GM12878 (cell line): ENCODE results near the gene EML1. TPM values are rescaled to one million over a fixed set of nuclear protein-coding genes. Genes with fewer than 3 reads are reported as not detected.

Source experiments
- ATAC-seq: fragments of 200-7000 bp; cut with Tn5 transposase; 3 replicates; pipeline ENCODE4 v1.9.1; 2020; ENCODE audit warnings: mild to moderate bottlenecking, moderate library complexity
- BruUV-seq: library from RNA; stranded (reverse); fragments of 400-500 nt; replicated peaks from 2 replicates; lab custom pipeline; 2021; lab: Mats Ljungman, UMichigan
- CTCF ChIA-PET: fragments of 300-600 bp; sonication (Branson Sonifier 250); formaldehyde crosslinking; extraction: SDS; loops from one replicate; lab custom pipeline; 2021; ENCODE audit warnings: inconsistent platforms; lab: Yijun Ruan, JAX
- POLR2A ChIA-PET: fragments of 350-600 bp; formaldehyde crosslinking; extraction: SDS; loops from one replicate; lab custom pipeline; 2021; ENCODE audit warnings: inconsistent platforms; lab: Charles Lee
- RAD21 ChIA-PET: fragments of 300-600 bp; sonication (Branson Sonifier 250); formaldehyde crosslinking; loops from one replicate; lab custom pipeline; 2023; ENCODE audit warnings: antibody characterized with exemption; ENCODE audit not compliant: unreplicated experiment; lab: Charles Lee
- SMC1A ChIA-PET: fragments of 300-600 bp; sonication (Branson Sonifier 250); formaldehyde crosslinking; loops from one replicate; lab custom pipeline; 2023; ENCODE audit not compliant: unreplicated experiment, uncharacterized antibody; lab: Charles Lee
- DNase-seq: peaks from one replicate; pipeline ENCODE4 v3.0.0-alpha.2; 2011; ENCODE audit warnings: low read depth, low spot score
- FAIRE-seq: peaks from 3 replicates; lab custom pipeline; 2011; peaks lifted over from hg19 to GRCh38; lab: Jason Lieb, UNC
- H2AFZ ChIP-seq: 2 replicates; pipeline ENCODE4 v1.6.0; 2011; ENCODE audit warnings: low read depth, low read length, control low read depth; ENCODE audit not compliant: control insufficient read depth
- H3K27ac ChIP-seq: 2 replicates; pipeline ENCODE4 v1.5.1; 2011; ENCODE audit warnings: control low read depth; ENCODE audit not compliant: control insufficient read depth, insufficient read depth
- H3K27me3 ChIP-seq, 2 experiments: replicated peaks in 1 of 2; 2 replicates each; pipeline versions ENCODE4 v1.6.0 to v1.6.1; 2011; ENCODE audit warnings: low read length in 1 of 2; ENCODE audit not compliant: control insufficient read depth in 2 of 2, insufficient read depth in 2 of 2
- H3K36me3 ChIP-seq, 2 experiments: 2 replicates each; pipeline ENCODE4 v1.5.1; 2011; ENCODE audit warnings: low read length in 1 of 2; ENCODE audit not compliant: control insufficient read depth in 2 of 2, insufficient read depth in 2 of 2
- H3K4me1 ChIP-seq: 2 replicates; pipeline ENCODE4 v1.6.1; 2011; ENCODE audit warnings: mild to moderate bottlenecking, low read length, moderate library complexity, mixed read lengths; ENCODE audit not compliant: control insufficient read depth, insufficient read depth
- H3K4me2 ChIP-seq: 2 replicates; pipeline ENCODE4 v1.6.0; 2011; ENCODE audit warnings: control low read depth; ENCODE audit not compliant: control insufficient read depth, insufficient read depth
- H3K4me3 ChIP-seq: fragments of 200-600 bp; sonication (generic); 2 replicates; pipeline ENCODE4 v1.5.1; 2016
- H3K79me2 ChIP-seq: 2 replicates; pipeline ENCODE4 v1.6.0; 2011; ENCODE audit warnings: low read length; ENCODE audit not compliant: control insufficient read depth, insufficient read depth
- H3K9ac ChIP-seq: 2 replicates; pipeline ENCODE4 v1.8.0; 2011; ENCODE audit warnings: low read length, control low read depth, mixed read lengths; ENCODE audit not compliant: control insufficient read depth, insufficient read depth
- H3K9me3 ChIP-seq: replicated peaks from 3 replicates; pipeline ENCODE4 v1.5.1; 2011; ENCODE audit warnings: mild to moderate bottlenecking, low read length; ENCODE audit not compliant: control insufficient read depth, insufficient read depth
- H4K20me1 ChIP-seq: 2 replicates; pipeline ENCODE4 v1.6.0; 2011; ENCODE audit not compliant: control insufficient read depth, insufficient read depth
- CEBPB ChIP-seq, 2 experiments: fragments of 150-350 bp in 1 of 2; IDR thresholded peaks; 2 replicates each; pipeline ENCODE4 v1.6.1; 2012 to 2014; ENCODE audit warnings: low read depth in 2 of 2, low read length in 2 of 2, borderline replicate concordance in 1 of 2, inconsistent platforms in 1 of 2
- ESRRA ChIP-seq: IDR thresholded peaks from 2 replicates; pipeline ENCODE4 v1.6.1; 2012; ENCODE audit warnings: mild to moderate bottlenecking, low read length, improper control_type of control experiment
- IRF5 ChIP-seq: fragments of 450-650 bp; IDR thresholded peaks from 2 replicates; pipeline ENCODE4 v1.6.1; 2017; ENCODE audit warnings: borderline replicate concordance
- LARP7 ChIP-seq: fragments of 450-650 bp; IDR thresholded peaks from 2 replicates; pipeline ENCODE4 v1.6.1; 2017; ENCODE audit warnings: mild to moderate bottlenecking
- MTA2 ChIP-seq: fragments of 450-650 bp; IDR thresholded peaks from 2 replicates; pipeline ENCODE4 v1.6.1; 2016; ENCODE audit warnings: low read depth, mild to moderate bottlenecking, moderate library complexity
- MYB ChIP-seq: fragments of 150-350 bp; IDR thresholded peaks from 2 replicates; pipeline ENCODE4 v1.6.1; 2014; ENCODE audit warnings: mild to moderate bottlenecking, low read depth, low read length, borderline replicate concordance
- MYC ChIP-seq: IDR thresholded peaks from 2 replicates; pipeline ENCODE4 v1.6.1; 2011; ENCODE audit warnings: mild to moderate bottlenecking, low read length, moderate library complexity, inconsistent platforms; ENCODE audit not compliant: insufficient read depth, insufficient replicate concordance, insufficient read length, severe bottlenecking
- NFIC ChIP-seq: IDR thresholded peaks from 2 replicates; pipeline ENCODE4 v1.6.1; 2012; ENCODE audit warnings: low read depth, mild to moderate bottlenecking, inconsistent platforms, low read length, moderate library complexity
- SREBF1 ChIP-seq: IDR thresholded peaks from 2 replicates; pipeline ENCODE4 v1.6.1; 2012; ENCODE audit warnings: mild to moderate bottlenecking, low read length
- YBX1 ChIP-seq: fragments of 450-650 bp; IDR thresholded peaks from 2 replicates; pipeline ENCODE4 v1.6.1; 2016; ENCODE audit warnings: antibody characterized with exemption
- ZBTB33 ChIP-seq: fragments of 450-650 bp; IDR thresholded peaks from 2 replicates; pipeline ENCODE4 v1.6.1; 2017; ENCODE audit warnings: mild to moderate bottlenecking
- ZNF622 ChIP-seq: fragments of 450-650 bp; IDR thresholded peaks from 2 replicates; pipeline ENCODE4 v1.6.1; 2017; ENCODE audit warnings: mild to moderate bottlenecking, inconsistent platforms
- WGBS: methylation state at CpG from one replicate; pipeline ENCODE4 v1.1.6; 2016; ENCODE audit warnings: low lambda C conversion rate; ENCODE audit not compliant: insufficient replicate concordance, insufficient coverage; ENCODE audit errors: missing lambda C conversion rate; 5-methylcytosine and 5-hydroxymethylcytosine counted together
- in situ Hi-C: fragments of 300-500 bp; cut with MboI; formaldehyde crosslinking; loops from 9 replicates; pipeline ENCODE4 v1.14.3; 2018; ENCODE audit warnings: mixed read lengths
- intact Hi-C: fragments of 100-400 bp; cut with micrococcal nuclease; formaldehyde crosslinking; loops from one replicate; pipeline ENCODE4 v1.14.2; 2022; ENCODE audit not compliant: unreplicated experiment
- polyA plus RNA-seq, 11 experiments: library from polyadenylated mRNA; depleted of rRNA in 4 of 11; unstranded in 6 of 11; stranded (reverse) in 5 of 11; fragments of >200 nt; fragmentation: Nextera tagmentation in 4 of 11; fragmentation: Illumina TruSeq in 1 of 11; extraction: Ambion mirVana in 4 of 11; extraction: Trizol in 1 of 11; gene quantifications; 1 replicate in 1 of 11; 2 replicates in 10 of 11; pipeline versions ENCODE4 v1.2.1 to v1.2.3, GENCODE V29; 2011 to 2016; ENCODE audit warnings: inconsistent platforms in 2 of 11, missing spikeins in 2 of 11, low read depth in 1 of 11
- total RNA-seq, 4 experiments: library from RNA; depleted of rRNA in 3 of 4; stranded (reverse); fragments of >200 nt in 3 of 4; fragmentation: Illumina TruSeq in 1 of 4; extraction: Trizol in 1 of 4; gene quantifications; 2 replicates each; pipeline versions ENCODE4 v1.2.1 to v1.2.3, GENCODE V29; 2013 to 2021
- TF ChIP-seq, protein P1 (sequence below): fragments of 450-650 bp; IDR thresholded peaks from 2 replicates; pipeline ENCODE4 v1.6.1; 2016; ENCODE audit warnings: mild to moderate bottlenecking, moderate library complexity, borderline replicate concordance
- TF ChIP-seq, protein P2 (sequence below): IDR thresholded peaks from 2 replicates; pipeline ENCODE4 v1.6.1; 2012; ENCODE audit warnings: low read length, inconsistent platforms

Gene EML1
- total and polyA plus RNA-seq, 10 of the 15 experiments (the other 5 are each of a cell fraction or from before 2014, with no cell fraction given), result 0.05 to 3.4 (median 0.11) TPM; not detected in 3

DNA sequence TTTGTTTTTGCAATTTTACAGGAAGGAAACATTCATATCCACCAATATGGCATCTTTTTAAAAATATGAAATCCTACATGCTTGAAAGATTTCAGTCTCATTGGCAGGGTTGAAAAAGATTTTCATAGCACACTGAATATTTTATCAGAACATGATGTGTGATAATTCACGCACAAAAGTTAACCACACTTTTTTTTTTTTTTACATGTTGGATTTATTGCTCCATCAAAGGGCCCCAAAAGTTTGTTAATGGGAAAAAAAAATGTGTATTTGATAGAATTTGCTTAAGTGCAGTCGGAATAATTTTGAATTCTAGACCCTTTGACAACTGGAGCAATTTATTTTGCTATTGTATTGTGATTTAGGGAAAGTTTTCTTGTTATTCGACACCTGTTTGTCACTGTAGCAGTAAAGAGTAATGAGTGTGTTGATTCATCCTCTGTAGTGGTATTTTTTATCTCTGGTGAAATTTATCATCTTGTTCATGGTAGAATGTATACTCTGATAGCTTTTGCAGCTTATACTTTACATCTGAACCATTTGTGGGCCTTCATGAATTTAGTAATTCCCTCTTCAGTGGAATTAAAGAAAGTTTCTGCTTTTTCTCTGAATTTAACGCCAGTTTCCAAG is 1.1 kb downstream of the EML1 start:
- POLR2A ChIA-PET, result no interaction called here
- no peaks in the 10 kb centered on the region; the same call in 1 of the 2 replicates for H3K4me1 ChIP-seq
- no peak for DNase-seq
- H3K36me3 ChIP-seq, result no peaks in the 10 kb centered on the region
- 37% methylated on average over 4 of the region's 4 CpGs for WGBS
- no peak overlapping the region for H3K4me2 ChIP-seq
- RAD21 ChIA-PET, result no interaction called here
- H3K4me3 ChIP-seq, result peak overlapping the region; percentile 40; the same call in 1 of the 2 replicates
- no peak overlapping the region for H3K27ac ChIP-seq
- peak; percentile 13 for FAIRE-seq
- no TSS peak for BruUV-seq
- ATAC-seq, result no peak
- H3K27me3 ChIP-seq, result peaks cover 0 to 23% of the 10 kb centered on the region in 2 experiments; a peak in 3 of 4 replicates
- H4K20me1 ChIP-seq, result no peaks in the 10 kb centered on the region
- no peaks in the 10 kb centered on the region for H3K79me2 ChIP-seq
- CTCF ChIA-PET, result interaction anchor here (1.1 kb wide), 1 partner anchor 20 kb away, joined by 3 read pairs; no protein-coding TSS in a partner anchor
- no peak overlapping the region for H2AFZ ChIP-seq
- H3K9ac ChIP-seq, result no peak overlapping the region
- SMC1A ChIA-PET, result interaction anchor here (1.3 kb wide), 1 partner anchor 88 kb away, joined by 4 read pairs; no protein-coding TSS in a partner anchor
- intact Hi-C loops (no loop called here), in situ Hi-C loops (no loop called here)
- H3K9me3 ChIP-seq, result no peaks in the 10 kb centered on the region
- no peak for TF ChIP-seq SREBF1
- TF ChIP-seq LARP7, result no peak
- no peak for TF ChIP-seq MTA2
- TF ChIP-seq ZBTB33, result no peak
- no peak for TF ChIP-seq NFIC
- no peak for TF ChIP-seq ZNF622
- TF ChIP-seq CEBPB (IDR thresholded peaks at IDR 0.05; ENCODE audit: borderline replicate concordance in 1 of 2, low read depth in 2 of 2, low read length in 2 of 2), result no peak
- TF ChIP-seq, protein P1, sequence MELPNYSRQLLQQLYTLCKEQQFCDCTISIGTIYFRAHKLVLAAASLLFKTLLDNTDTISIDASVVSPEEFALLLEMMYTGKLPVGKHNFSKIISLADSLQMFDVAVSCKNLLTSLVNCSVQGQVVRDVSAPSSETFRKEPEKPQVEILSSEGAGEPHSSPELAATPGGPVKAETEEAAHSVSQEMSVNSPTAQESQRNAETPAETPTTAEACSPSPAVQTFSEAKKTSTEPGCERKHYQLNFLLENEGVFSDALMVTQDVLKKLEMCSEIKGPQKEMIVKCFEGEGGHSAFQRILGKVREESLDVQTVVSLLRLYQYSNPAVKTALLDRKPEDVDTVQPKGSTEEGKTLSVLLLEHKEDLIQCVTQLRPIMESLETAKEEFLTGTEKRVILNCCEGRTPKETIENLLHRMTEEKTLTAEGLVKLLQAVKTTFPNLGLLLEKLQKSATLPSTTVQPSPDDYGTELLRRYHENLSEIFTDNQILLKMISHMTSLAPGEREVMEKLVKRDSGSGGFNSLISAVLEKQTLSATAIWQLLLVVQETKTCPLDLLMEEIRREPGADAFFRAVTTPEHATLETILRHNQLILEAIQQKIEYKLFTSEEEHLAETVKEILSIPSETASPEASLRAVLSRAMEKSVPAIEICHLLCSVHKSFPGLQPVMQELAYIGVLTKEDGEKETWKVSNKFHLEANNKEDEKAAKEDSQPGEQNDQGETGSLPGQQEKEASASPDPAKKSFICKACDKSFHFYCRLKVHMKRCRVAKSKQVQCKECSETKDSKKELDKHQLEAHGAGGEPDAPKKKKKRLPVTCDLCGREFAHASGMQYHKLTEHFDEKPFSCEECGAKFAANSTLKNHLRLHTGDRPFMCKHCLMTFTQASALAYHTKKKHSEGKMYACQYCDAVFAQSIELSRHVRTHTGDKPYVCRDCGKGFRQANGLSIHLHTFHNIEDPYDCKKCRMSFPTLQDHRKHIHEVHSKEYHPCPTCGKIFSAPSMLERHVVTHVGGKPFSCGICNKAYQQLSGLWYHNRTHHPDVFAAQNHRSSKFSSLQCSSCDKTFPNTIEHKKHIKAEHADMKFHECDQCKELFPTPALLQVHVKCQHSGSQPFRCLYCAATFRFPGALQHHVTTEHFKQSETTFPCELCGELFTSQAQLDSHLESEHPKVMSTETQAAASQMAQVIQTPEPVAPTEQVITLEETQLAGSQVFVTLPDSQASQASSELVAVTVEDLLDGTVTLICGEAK, result no peak
- TF ChIP-seq, protein P2, sequence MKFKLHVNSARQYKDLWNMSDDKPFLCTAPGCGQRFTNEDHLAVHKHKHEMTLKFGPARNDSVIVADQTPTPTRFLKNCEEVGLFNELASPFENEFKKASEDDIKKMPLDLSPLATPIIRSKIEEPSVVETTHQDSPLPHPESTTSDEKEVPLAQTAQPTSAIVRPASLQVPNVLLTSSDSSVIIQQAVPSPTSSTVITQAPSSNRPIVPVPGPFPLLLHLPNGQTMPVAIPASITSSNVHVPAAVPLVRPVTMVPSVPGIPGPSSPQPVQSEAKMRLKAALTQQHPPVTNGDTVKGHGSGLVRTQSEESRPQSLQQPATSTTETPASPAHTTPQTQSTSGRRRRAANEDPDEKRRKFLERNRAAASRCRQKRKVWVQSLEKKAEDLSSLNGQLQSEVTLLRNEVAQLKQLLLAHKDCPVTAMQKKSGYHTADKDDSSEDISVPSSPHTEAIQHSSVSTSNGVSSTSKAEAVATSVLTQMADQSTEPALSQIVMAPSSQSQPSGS, result no peak
- TF ChIP-seq MYB, result no peak
- no peak for TF ChIP-seq MYC
- no peak for TF ChIP-seq ESRRA
- no peak for TF ChIP-seq YBX1
- TF ChIP-seq IRF5, result no peak
